Mucosa of rectum (tissue), 2 donors: ENCODE measurements around the gene CASR.

Experiments used
- H3K27ac ChIP-seq, 2 donors: one replicate each; pipeline ENCODE4 v1.7.0; 2013; ENCODE audit warnings: inconsistent platforms in 2 of 2, low read depth in 2 of 2, low read length in 2 of 2
- H3K27me3 ChIP-seq, 2 donors: one replicate each; pipeline ENCODE4 v1.7.0; 2013; ENCODE audit warnings: low read length in 2 of 2; ENCODE audit not compliant: control insufficient read depth in 2 of 2, insufficient read depth in 2 of 2
- H3K36me3 ChIP-seq, 2 donors: one replicate each; pipeline ENCODE4 v1.7.0; 2013; ENCODE audit warnings: low read length in 2 of 2; ENCODE audit not compliant: control insufficient read depth in 2 of 2, insufficient read depth in 2 of 2
- H3K4me1 ChIP-seq, 2 donors: one replicate each; pipeline ENCODE4 v1.7.0; 2013; ENCODE audit warnings: low read length in 2 of 2, mild to moderate bottlenecking in 1 of 2; ENCODE audit not compliant: control insufficient read depth in 2 of 2, insufficient read depth in 2 of 2
- H3K4me3 ChIP-seq, 2 donors: one replicate each; pipeline ENCODE4 v1.7.0; 2013; ENCODE audit warnings: low read length in 2 of 2
- H3K9ac ChIP-seq, 2 donors: one replicate each; pipeline ENCODE4 v1.7.0; 2013; ENCODE audit warnings: low read length in 2 of 2, low read depth in 1 of 2, mild to moderate bottlenecking in 1 of 2
- H3K9me3 ChIP-seq, 2 donors: one replicate each; pipeline ENCODE4 v1.7.0; 2013; ENCODE audit warnings: low read length in 2 of 2; ENCODE audit not compliant: control insufficient read depth in 2 of 2
- donor health status: healthy.
- donor health status: Normal muscosa, but diverticular disease.

Gene CASR

GRCh38 chr3:122315619-122316018 is 132.2 kb downstream of the CASR start:
- H3K9me3 ChIP-seq, result no peaks in the 10 kb centered on the region
- no peaks in the 10 kb centered on the region for H3K27me3 ChIP-seq
- H3K4me3 ChIP-seq, result no peak overlapping the region
- H3K36me3 ChIP-seq, result no peaks in the 10 kb centered on the region
- no peak overlapping the region for H3K27ac ChIP-seq
- H3K4me1 ChIP-seq, result peaks cover 17 to 33% of the 10 kb centered on the region in 2 donors
- H3K9ac ChIP-seq, result no peak overlapping the region

- Histone ChIP-seq H3K27me3 (no peaks in the 10 kb centered on the region), H3K4me3 (no peak overlapping the region), H3K4me1 (peaks cover 11 to 25% of the 10 kb centered on the region in 2 donors), H3K9ac (no peak overlapping the region), H3K27ac (no peak overlapping the region), H3K36me3 (no peaks in the 10 kb centered on the region), H3K9me3 (no peaks in the 10 kb centered on the region)
These were observed 132.9 kb downstream of the CASR start for GRCh38 chr3:122316368-122316767.

GRCh38 chr3:122318620-122319019 is 135.2 kb downstream of the CASR start:
- Histone ChIP-seq H3K4me1 (peaks cover 8 to 14% of the 10 kb centered on the region in 2 donors), H3K4me3 (no peak overlapping the region), H3K9ac (no peak overlapping the region), H3K27ac (no peak overlapping the region), H3K36me3 (no peaks in the 10 kb centered on the region), H3K9me3 (no peaks in the 10 kb centered on the region), H3K27me3 (no peaks in the 10 kb centered on the region)

- Histone ChIP-seq H3K4me3 (no peak overlapping the region), H3K9ac (no peak overlapping the region), H3K27me3 (no peaks in the 10 kb centered on the region), H3K36me3 (no peaks in the 10 kb centered on the region), H3K4me1 (no peaks in the 10 kb centered on the region), H3K27ac (no peak overlapping the region), H3K9me3 (no peaks in the 10 kb centered on the region)
These were observed 138.9 kb downstream of the CASR start for GRCh38 chr3:122322095-122323075.

GRCh38 chr3:122324871-122325323 is 141.4 kb downstream of the CASR start, which contains the start of gene CSTA:
TSS of gene CSTA (plus strand) at chr3:122325248. CDS start at chr3:122325293, 45 bp downstream.
- Histone ChIP-seq H3K4me3 (no peak within 1 kb of the TSS), H3K4me1 (no peaks in the 10 kb centered on the region), H3K36me3 (no peaks in the 10 kb centered on the region), H3K9me3 (no peaks in the 10 kb centered on the region), H3K9ac (no peak within 1 kb of the TSS), H3K27ac (no peak within 1 kb of the TSS), H3K27me3 (no peaks in the 10 kb centered on the region)

GRCh38 chr3:122325769-122326168 is 142.3 kb downstream of the CASR start:
- Histone ChIP-seq H3K27ac (no peak overlapping the region), H3K4me3 (no peak overlapping the region), H3K27me3 (no peaks in the 10 kb centered on the region), H3K9me3 (no peaks in the 10 kb centered on the region), H3K36me3 (no peaks in the 10 kb centered on the region), H3K4me1 (no peaks in the 10 kb centered on the region), H3K9ac (no peak overlapping the region)

GRCh38 chr3:122331886-122332285 is 148.4 kb downstream of the CASR start:
- Histone ChIP-seq H3K27me3 (no peaks in the 10 kb centered on the region), H3K9me3 (no peaks in the 10 kb centered on the region), H3K27ac (no peak overlapping the region), H3K4me3 (no peak overlapping the region), H3K4me1 (no peaks in the 10 kb centered on the region), H3K9ac (no peak overlapping the region), H3K36me3 (no peaks in the 10 kb centered on the region)

GRCh38 chr3:122332551-122332950 is 149.1 kb downstream of the CASR start:
- H3K9me3 ChIP-seq, result no peaks in the 10 kb centered on the region

More at GRCh38 chr3:122332551-122332950, 149.1 kb downstream of the CASR start:
- Histone ChIP-seq H3K4me3 (no peak overlapping the region), H3K4me1 (no peaks in the 10 kb centered on the region), H3K9ac (no peak overlapping the region), H3K27ac (no peak overlapping the region), H3K36me3 (no peaks in the 10 kb centered on the region), H3K27me3 (no peaks in the 10 kb centered on the region)
